Thyroid gland (tissue), 4 donors: ENCODE results near the gene PGK1. TPM values are rescaled to one million over a fixed set of nuclear protein-coding genes. Genes with fewer than 3 reads are reported as not detected.

ENCODE experiments used
- DNase-seq, 2 donors: peaks; one replicate each; pipeline ENCODE4 v3.0.0-alpha.2; 2019
- H3K27ac ChIP-seq, 3 donors: fragments of 200-600 bp; sonication (generic); 1 replicate in 2 of 3; 2 replicates in 1 of 3; pipeline ENCODE4 v1.5.1; 2016 to 2019; ENCODE audit warnings: mild to moderate bottlenecking in 1 of 3, moderate library complexity in 1 of 3
- H3K27me3 ChIP-seq: fragments of 200-600 bp; sonication (generic); one replicate; pipeline ENCODE4 v1.5.1; 2019
- H3K36me3 ChIP-seq, 2 donors: fragments of 200-600 bp; sonication (generic); one replicate each; pipeline ENCODE4 v1.5.1; 2016 to 2019
- H3K4me1 ChIP-seq, 2 donors: fragments of 200-600 bp; sonication (generic); one replicate each; pipeline ENCODE4 v1.5.1; 2017 to 2019
- H3K4me3 ChIP-seq, 3 donors: fragments of 200-600 bp; sonication (generic); replicated peaks in 1 of 3; 1 replicate in 2 of 3; 2 replicates in 1 of 3; pipeline ENCODE4 v1.5.1; 2016; ENCODE audit warnings: mild to moderate bottlenecking in 1 of 3
- H3K9me3 ChIP-seq: fragments of 200-600 bp; sonication (generic); one replicate; pipeline ENCODE4 v1.5.1; 2017
- CTCF ChIP-seq, 6 experiments: fragments of 200-600 bp in 3 of 6; fragments of 450-650 bp in 3 of 6; sonication (generic) in 3 of 6; IDR thresholded peaks; one replicate each; pipeline ENCODE4 v1.5.1; 2016 to 2019; ENCODE audit warnings: antibody characterized with exemption in 6 of 6, mild to moderate bottlenecking in 2 of 6, inconsistent platforms in 1 of 6, moderate library complexity in 1 of 6
- POLR2A ChIP-seq, 2 donors: fragments of 450-650 bp; IDR thresholded peaks; one replicate each; pipeline ENCODE4 v1.6.1; 2017; ENCODE audit warnings: antibody characterized with exemption in 2 of 2, mild to moderate bottlenecking in 2 of 2, moderate library complexity in 1 of 2
- WGBS, 2 donors: methylation state at CpG; one replicate each; pipeline ENCODE4 v1.1.5; 2017; 5-methylcytosine and 5-hydroxymethylcytosine counted together
- intact Hi-C: fragments of 100-400 bp; cut with DNase I; formaldehyde crosslinking; loops from one replicate; pipeline ENCODE4 v1.15.1; 2023
- total RNA-seq, 4 donors: library from RNA; depleted of rRNA; stranded (reverse); fragments of >200 nt; gene quantifications; one replicate each; pipeline ENCODE4 v1.2.3, GENCODE V29; 2016

PGK1 gene
- total RNA-seq, 4 donors from 2014 or later: 110 to 252 (median 197) TPM

GRCh38 chrX:78098108-78098507 lies 5.9 kb upstream of the PGK1 start:
- Histone ChIP-seq H3K9me3 (no peaks in the 10 kb centered on the region), H3K27me3 (no peaks in the 10 kb centered on the region), H3K4me1 (no peaks in the 10 kb centered on the region), H3K27ac (no peak overlapping the region), H3K36me3 (no peaks in the 10 kb centered on the region), H3K4me3 (no peak overlapping the region)
- intact Hi-C loops: no loop called here
- DNase-seq: no peak
- TF ChIP-seq CTCF (IDR thresholded peaks at IDR 0.05) (no peak), POLR2A (IDR thresholded peaks at IDR 0.05) (no peak)

GRCh38 chrX:78102091-78102490 lies 2.0 kb upstream of the PGK1 start:
- intact Hi-C loops: no loop called here
- Histone ChIP-seq H3K27me3 (no peaks in the 10 kb centered on the region), H3K36me3 (no peaks in the 10 kb centered on the region), H3K9me3 (no peaks in the 10 kb centered on the region), H3K4me3 (no peak overlapping the region), H3K4me1 (peaks cover 7 to 8% of the 10 kb centered on the region in 2 donors), H3K27ac (no peak overlapping the region)
- DNase-seq: no peak
- TF ChIP-seq CTCF (IDR thresholded peaks at IDR 0.05): no peak
- no peak for TF ChIP-seq POLR2A (IDR thresholded peaks at IDR 0.05)
- WGBS, 2 donors: 100% methylated on average over 1 of the region's 1 CpG

- 70 to 89% methylated on average over 20 to 21 of the region's 23 CpGs for WGBS, 2 donors
- peak in 1 of 2 donors; percentile 2 for DNase-seq
- H3K9me3 ChIP-seq: no peaks in the 10 kb centered on the region
- peak overlapping the region; percentile 75 to 87 (median 81) for H3K27ac ChIP-seq
- no peaks in the 10 kb centered on the region for H3K27me3 ChIP-seq
- TF ChIP-seq POLR2A (IDR thresholded peaks at IDR 0.05) (no peak), CTCF (IDR thresholded peaks at IDR 0.05) (no peak)
- H3K36me3 ChIP-seq: no peaks in the 10 kb centered on the region
- intact Hi-C loops: no loop called here
- H3K4me1 ChIP-seq: peaks cover 8 to 12% of the 10 kb centered on the region in 2 donors
- peak overlapping the region in 1 of 3 donors; percentile 29 for H3K4me3 ChIP-seq
These were observed 936 bp upstream of the PGK1 start for GRCh38 chrX:78103001-78103622.

GRCh38 chrX:78104447-78105176 lies 564 bp downstream of the PGK1 start:
- WGBS, 2 donors: 0% methylated on average over 15 to 24 of the region's 27 CpGs
- H3K27me3 ChIP-seq: no peaks in the 10 kb centered on the region
- peak overlapping the region; percentile 76 to 89 (median 87) for H3K27ac ChIP-seq
- DNase-seq: peak; percentile 45 to 49
- TF ChIP-seq CTCF (IDR thresholded peaks at IDR 0.05) (no peak), POLR2A (IDR thresholded peaks at IDR 0.05) (no peak)
- intact Hi-C loops: no loop called here
- H3K36me3 ChIP-seq: no peaks in the 10 kb centered on the region
- peak overlapping the region; percentile 42 to 85 (median 75) for H3K4me3 ChIP-seq
- H3K4me1 ChIP-seq: peaks cover 15 to 23% of the 10 kb centered on the region in 2 donors
- no peaks in the 10 kb centered on the region for H3K9me3 ChIP-seq
